Cardiac muscle cell (in vitro differentiated cells and primary cell): ENCODE measurements around the gene LENG8. TPM values are rescaled to one million over a fixed set of nuclear protein-coding genes. Genes with fewer than 3 reads are reported as not detected.

Experiments used
- DNase-seq, 2 donors: peaks; one replicate each; pipeline versions ENCODE4 v3.0.0 to v3.0.0-alpha.2; 2010 to 2017; ENCODE audit warnings: low read depth in 1 of 2, low spot score in 1 of 2
- H3K27ac ChIP-seq: fragments of 200-600 bp; sonication (generic); 2 replicates; pipeline ENCODE4 v1.5.1; 2016
- H3K27me3 ChIP-seq: fragments of 200-600 bp; sonication (generic); 2 replicates; pipeline ENCODE4 v1.6.0; 2016; ENCODE audit warnings: control low read depth
- H3K36me3 ChIP-seq: fragments of 200-600 bp; sonication (generic); 2 replicates; pipeline ENCODE4 v1.5.1; 2016; ENCODE audit warnings: control low read depth
- H3K4me1 ChIP-seq: fragments of 200-600 bp; sonication (generic); 2 replicates; pipeline ENCODE4 v1.8.1; 2017; ENCODE audit warnings: low read depth, mild to moderate bottlenecking, mixed run types
- H3K4me3 ChIP-seq: fragments of 200-600 bp; sonication (generic); 2 replicates; pipeline ENCODE4 v1.5.1; 2016; ENCODE audit warnings: mild to moderate bottlenecking
- H3K9me3 ChIP-seq: fragments of 200-600 bp; sonication (generic); 2 replicates; pipeline ENCODE4 v1.5.1; 2017; ENCODE audit warnings: low read depth, mild to moderate bottlenecking, control low read depth
- polyA plus RNA-seq: library from polyadenylated mRNA; unstranded; fragments of >200 nt; fragmentation: Nextera tagmentation; extraction: Ambion mirVana; gene quantifications from 2 replicates; pipeline ENCODE4 v1.2.1, GENCODE V29; 2016
- total RNA-seq: library from RNA; depleted of rRNA; stranded (reverse); fragments of >200 nt; gene quantifications from 2 replicates; pipeline ENCODE4 v1.2.3, GENCODE V29; 2016
- TF ChIP-seq, protein P1 (sequence below): IDR thresholded peaks from 2 replicates; pipeline ENCODE4 v1.5.1; 2012; ENCODE audit warnings: low read depth, mild to moderate bottlenecking, low read length

Gene LENG8
- total and polyA plus RNA-seq, 2 experiments from 2014 or later, result 78.4 to 171 TPM

DNA sequence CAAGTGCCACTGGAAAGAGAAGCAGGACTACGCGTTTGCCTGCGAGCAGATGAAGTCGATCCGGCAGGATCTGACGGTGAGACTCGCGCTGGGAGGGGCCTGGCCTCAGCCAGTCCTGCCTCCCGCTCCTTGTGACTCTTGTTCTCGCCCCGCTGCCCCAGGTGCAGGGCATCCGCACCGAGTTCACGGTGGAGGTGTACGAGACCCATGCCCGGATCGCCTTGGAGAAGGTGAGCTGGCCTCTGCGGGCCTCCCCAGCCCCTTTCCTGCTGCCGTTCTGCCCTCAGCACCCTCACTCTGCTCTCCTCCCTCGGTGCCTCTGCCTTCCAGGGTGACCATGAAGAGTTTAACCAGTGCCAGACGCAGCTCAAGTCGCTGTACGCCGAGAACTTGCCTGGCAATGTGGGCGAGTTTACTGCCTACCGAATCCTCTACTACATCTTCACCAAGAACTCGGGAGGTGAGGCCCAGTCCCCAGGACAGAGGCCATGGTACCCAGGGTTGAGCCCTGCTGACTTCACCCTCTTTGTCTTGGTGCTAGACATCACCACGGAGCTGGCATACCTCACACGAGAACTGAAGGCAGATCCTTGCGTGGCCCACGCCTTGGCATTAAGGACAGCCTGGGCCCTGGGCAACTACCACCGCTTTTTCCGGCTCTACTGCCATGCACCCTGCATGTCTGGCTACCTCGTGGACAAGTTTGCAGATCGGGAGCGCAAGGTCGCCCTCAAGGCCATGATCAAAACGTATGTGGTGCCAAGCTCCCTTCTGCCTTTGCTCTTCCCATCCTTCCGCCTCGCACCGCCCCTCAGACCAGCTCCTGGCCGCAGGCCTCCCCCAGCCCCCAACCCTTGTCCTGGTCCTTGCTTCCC, 9.0 kb downstream of the LENG8 start:
- H3K36me3 ChIP-seq, result peaks cover 68% of the 10 kb centered on the region
- DNase-seq, result no peak

DNA sequence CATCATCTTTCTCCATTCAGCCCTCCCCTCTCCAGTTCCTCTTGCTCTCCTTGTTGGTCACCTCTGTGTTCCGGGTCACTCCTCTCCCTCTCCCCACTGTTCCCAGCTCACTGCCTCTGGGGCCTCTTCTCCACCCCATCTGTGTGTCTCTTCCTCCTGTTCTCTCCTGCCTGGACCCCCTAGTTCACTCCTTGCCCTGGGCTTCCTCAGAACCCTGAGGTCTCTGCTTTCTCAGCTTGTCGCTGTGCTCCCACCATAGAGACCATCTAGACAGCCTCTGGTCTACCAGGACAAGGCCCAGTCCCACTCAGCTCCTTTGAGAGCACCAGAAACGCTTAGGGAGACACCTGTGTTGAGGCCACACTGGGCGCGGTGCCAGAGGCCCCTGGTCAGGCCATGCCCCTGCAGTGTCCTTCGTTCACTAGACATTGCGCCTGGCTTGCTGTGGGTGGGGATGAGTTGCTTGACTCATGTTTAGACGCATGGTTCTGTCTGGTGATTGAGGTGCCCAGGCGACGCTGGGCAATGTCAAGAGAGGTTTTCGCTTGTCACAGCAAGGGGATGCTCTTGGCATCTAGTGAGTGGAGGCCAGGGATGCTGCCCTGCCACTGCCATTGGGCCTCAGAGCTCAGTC, 9.8 kb downstream of the LENG8 start:
- no peak for DNase-seq
- TF ChIP-seq, protein P1, sequence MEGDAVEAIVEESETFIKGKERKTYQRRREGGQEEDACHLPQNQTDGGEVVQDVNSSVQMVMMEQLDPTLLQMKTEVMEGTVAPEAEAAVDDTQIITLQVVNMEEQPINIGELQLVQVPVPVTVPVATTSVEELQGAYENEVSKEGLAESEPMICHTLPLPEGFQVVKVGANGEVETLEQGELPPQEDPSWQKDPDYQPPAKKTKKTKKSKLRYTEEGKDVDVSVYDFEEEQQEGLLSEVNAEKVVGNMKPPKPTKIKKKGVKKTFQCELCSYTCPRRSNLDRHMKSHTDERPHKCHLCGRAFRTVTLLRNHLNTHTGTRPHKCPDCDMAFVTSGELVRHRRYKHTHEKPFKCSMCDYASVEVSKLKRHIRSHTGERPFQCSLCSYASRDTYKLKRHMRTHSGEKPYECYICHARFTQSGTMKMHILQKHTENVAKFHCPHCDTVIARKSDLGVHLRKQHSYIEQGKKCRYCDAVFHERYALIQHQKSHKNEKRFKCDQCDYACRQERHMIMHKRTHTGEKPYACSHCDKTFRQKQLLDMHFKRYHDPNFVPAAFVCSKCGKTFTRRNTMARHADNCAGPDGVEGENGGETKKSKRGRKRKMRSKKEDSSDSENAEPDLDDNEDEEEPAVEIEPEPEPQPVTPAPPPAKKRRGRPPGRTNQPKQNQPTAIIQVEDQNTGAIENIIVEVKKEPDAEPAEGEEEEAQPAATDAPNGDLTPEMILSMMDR, result no peak
- H3K4me1 ChIP-seq, result no peaks in the 10 kb centered on the region
- no peak overlapping the region for H3K27ac ChIP-seq
- H3K4me3 ChIP-seq, result no peak overlapping the region
- no peaks in the 10 kb centered on the region for H3K9me3 ChIP-seq
- H3K36me3 ChIP-seq, result peaks cover 60% of the 10 kb centered on the region
- H3K27me3 ChIP-seq, result no peaks in the 10 kb centered on the region

More for the DNA sequence above, 9.0 kb downstream of the LENG8 start:
- Histone ChIP-seq H3K9me3 (no peaks in the 10 kb centered on the region), H3K4me3 (no peak overlapping the region), H3K27me3 (no peaks in the 10 kb centered on the region), H3K27ac (no peak overlapping the region), H3K4me1 (no peaks in the 10 kb centered on the region)
- TF ChIP-seq, protein P1, result no peak

- Histone ChIP-seq H3K4me3 (no peak overlapping the region), H3K4me1 (no peaks in the 10 kb centered on the region), H3K27me3 (no peaks in the 10 kb centered on the region), H3K36me3 (peaks cover 52% of the 10 kb centered on the region), H3K9me3 (no peaks in the 10 kb centered on the region), H3K27ac (no peak overlapping the region)
- no peak for DNase-seq
- TF ChIP-seq, protein P1, result no peak
These were observed 10.6 kb downstream of the LENG8 start for GRCh38 chr19:54459282-54460229.

DNA sequence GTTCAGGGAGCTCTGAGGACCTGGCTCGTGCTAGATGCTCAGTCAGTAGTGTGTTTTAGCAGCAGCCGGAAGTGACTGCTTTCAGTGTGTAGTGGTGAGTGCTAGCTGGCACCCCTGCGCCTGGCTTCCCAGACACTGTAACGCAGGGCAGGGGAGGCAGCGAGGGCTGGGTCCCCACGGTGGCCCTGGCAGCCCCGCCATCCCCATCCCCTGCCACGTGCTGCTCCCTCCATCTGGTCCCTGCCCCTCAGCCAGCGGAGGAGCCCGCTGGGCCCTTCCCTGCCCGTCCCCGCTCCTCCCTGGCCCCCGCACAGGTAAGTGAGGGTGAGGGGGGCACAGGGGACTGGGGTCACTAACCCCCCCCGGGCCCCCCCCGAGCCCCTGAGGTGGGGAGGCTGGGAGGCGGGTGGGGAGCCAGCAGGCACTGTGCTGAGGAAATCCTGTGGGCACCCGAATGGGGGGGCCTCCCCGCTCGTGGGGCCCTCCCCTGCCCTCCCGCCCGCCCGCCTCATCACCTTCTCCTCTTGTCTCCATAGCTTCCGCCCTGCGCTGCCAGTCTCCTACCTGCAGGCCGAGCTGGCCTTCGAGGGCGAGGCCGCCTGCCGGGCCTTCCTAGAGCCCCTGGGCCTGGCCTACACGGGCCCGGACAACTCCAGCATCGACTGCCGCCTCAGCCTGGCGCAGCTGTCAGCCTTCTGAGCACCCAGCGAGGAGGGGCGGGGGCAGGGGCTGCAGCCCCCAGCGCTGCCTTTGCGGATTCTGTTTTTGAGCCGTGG, 11.4 kb downstream of the LENG8 start:
- no peak overlapping the region for H3K27ac ChIP-seq

More for the DNA sequence above, 11.4 kb downstream of the LENG8 start:
- Histone ChIP-seq H3K4me3 (no peak overlapping the region), H3K4me1 (no peaks in the 10 kb centered on the region), H3K9me3 (no peaks in the 10 kb centered on the region), H3K27me3 (no peaks in the 10 kb centered on the region), H3K36me3 (peaks cover 44% of the 10 kb centered on the region)
- TF ChIP-seq, protein P1, result no peak
- DNase-seq, result no peak
